H1 (cell line): ENCODE data around the gene KLHL30.

ENCODE experiments used
- BRCA1 ChIP-seq: IDR thresholded peaks from 2 replicates; pipeline ENCODE4 v1.6.1; 2012; ENCODE audit warnings: low read depth, low read length, improper control_type of control experiment
- CEBPB ChIP-seq: IDR thresholded peaks from 2 replicates; pipeline ENCODE4 v1.6.1; 2012; ENCODE audit warnings: low read depth, low read length
- CTCF ChIP-seq, 3 experiments: IDR thresholded peaks; 1 replicate in 2 of 3; 2 replicates in 1 of 3; pipeline versions ENCODE4 v1.5.1 to v1.6.1; 2011; ENCODE audit warnings: low read length in 3 of 3, mild to moderate bottlenecking in 3 of 3, inconsistent platforms in 2 of 3, low read depth in 1 of 3, moderate library complexity in 1 of 3; ENCODE audit not compliant: insufficient read depth in 1 of 3; ENCODE audit errors: control extremely low read depth in 1 of 3
- EP300 ChIP-seq, 2 experiments: IDR thresholded peaks; 1 replicate in 1 of 2; 2 replicates in 1 of 2; pipeline ENCODE4 v1.6.1; 2011 to 2012; ENCODE audit warnings: low read depth in 2 of 2, low read length in 2 of 2, mild to moderate bottlenecking in 2 of 2, borderline replicate concordance in 1 of 2, inconsistent platforms in 1 of 2, moderate library complexity in 1 of 2
- FOSL1 ChIP-seq: IDR thresholded peaks from 2 replicates; pipeline ENCODE4 v1.6.1; 2011; ENCODE audit warnings: mild to moderate bottlenecking, low read depth, low read length, moderate library complexity; ENCODE audit not compliant: insufficient read depth
- PHF8 ChIP-seq: fragments of 200-600 bp; sonication (generic); conservative IDR thresholded peaks from 2 replicates; pipeline ENCODE4 v1.7.1; 2012; ENCODE audit warnings: low read depth, mild to moderate bottlenecking, inconsistent platforms, low read length, moderate library complexity
- TAF7 ChIP-seq: optimal IDR thresholded peaks from 2 replicates; pipeline ENCODE3; 2011; ENCODE audit warnings: low read depth, mild to moderate bottlenecking, inconsistent platforms, low read length, moderate library complexity, borderline replicate concordance

GRCh38 chr2:238130696-238131628 is 7.5 kb upstream of the KLHL30 start:
- TF ChIP-seq PHF8 (no peak), CEBPB (no peak), FOSL1 (no peak), TAF7 (no peak), CTCF (IDR thresholded peaks at IDR 0.05; ENCODE audit: control extremely low read depth in 1 of 3, insufficient read depth in 1 of 3, low read depth in 1 of 3, low read length in 3 of 3) (no peak), BRCA1 (no peak), EP300 (IDR thresholded peaks at IDR 0.05; ENCODE audit: borderline replicate concordance in 1 of 2, low read depth in 2 of 2, low read length in 2 of 2) (no peak)
